Measurements from ENCODE around the gene VSX2.
A peak's percentile ranks its signal among the peaks of the same experiment; 100 is the strongest.

VSX2 gene

GRCh38 chr14:74238974-74239847, at the start of gene VSX2:
TSS of gene VSX2 (plus strand) at chr14:74239449. CDS start at chr14:74239562, 113 bp downstream.
- no peak for DNase-seq

GRCh38 chr14:74190927-74191575, 48.2 kb upstream of the VSX2 start:
- no peak for DNase-seq

- DNase-seq = no peak
Measured at GRCh38 chr14:74194506-74195274, 44.6 kb upstream of the VSX2 start.

GRCh38 chr14:74195623-74196022, 43.6 kb upstream of the VSX2 start:
- DNase-seq = no peak

- DNase-seq = no peak
Measured at GRCh38 chr14:74198441-74199234, 40.6 kb upstream of the VSX2 start.

- no peak for DNase-seq
Measured at GRCh38 chr14:74202113-74202512, 37.1 kb upstream of the VSX2 start.

- no peak for DNase-seq
Measured at GRCh38 chr14:74203639-74204038, 35.6 kb upstream of the VSX2 start.

- no peak for DNase-seq
Measured at GRCh38 chr14:74204491-74204890, 34.8 kb upstream of the VSX2 start.

- no peak for DNase-seq
Measured at GRCh38 chr14:74205882-74206281, 33.4 kb upstream of the VSX2 start.

- DNase-seq = no peak
Measured at GRCh38 chr14:74207943-74208342, 31.3 kb upstream of the VSX2 start.

GRCh38 chr14:74208642-74209041, 30.6 kb upstream of the VSX2 start:
- no peak for DNase-seq

GRCh38 chr14:74211945-74212580, 27.2 kb upstream of the VSX2 start:
- DNase-seq = no peak

GRCh38 chr14:74213907-74214803, 25.1 kb upstream of the VSX2 start:
- DNase-seq = no peak

- no peak for DNase-seq
Measured at GRCh38 chr14:74216671-74217070, 22.6 kb upstream of the VSX2 start.

- DNase-seq = peak; percentile 72
Measured at GRCh38 chr14:74217672-74218448, 21.4 kb upstream of the VSX2 start.

GRCh38 chr14:74218462-74218861, 20.8 kb upstream of the VSX2 start:
- no peak for DNase-seq

GRCh38 chr14:74219277-74220205, 19.7 kb upstream of the VSX2 start:
- no peak for DNase-seq

- no peak for DNase-seq
Measured at GRCh38 chr14:74220991-74221390, 18.3 kb upstream of the VSX2 start.

- DNase-seq = no peak
Measured at GRCh38 chr14:74221741-74222140, 17.5 kb upstream of the VSX2 start.

Data from CD4-positive, alpha-beta T cell treated with Interleukin-6 for 4 hours (primary cell).